ENCODE data around the gene ARID5A.

DNA sequence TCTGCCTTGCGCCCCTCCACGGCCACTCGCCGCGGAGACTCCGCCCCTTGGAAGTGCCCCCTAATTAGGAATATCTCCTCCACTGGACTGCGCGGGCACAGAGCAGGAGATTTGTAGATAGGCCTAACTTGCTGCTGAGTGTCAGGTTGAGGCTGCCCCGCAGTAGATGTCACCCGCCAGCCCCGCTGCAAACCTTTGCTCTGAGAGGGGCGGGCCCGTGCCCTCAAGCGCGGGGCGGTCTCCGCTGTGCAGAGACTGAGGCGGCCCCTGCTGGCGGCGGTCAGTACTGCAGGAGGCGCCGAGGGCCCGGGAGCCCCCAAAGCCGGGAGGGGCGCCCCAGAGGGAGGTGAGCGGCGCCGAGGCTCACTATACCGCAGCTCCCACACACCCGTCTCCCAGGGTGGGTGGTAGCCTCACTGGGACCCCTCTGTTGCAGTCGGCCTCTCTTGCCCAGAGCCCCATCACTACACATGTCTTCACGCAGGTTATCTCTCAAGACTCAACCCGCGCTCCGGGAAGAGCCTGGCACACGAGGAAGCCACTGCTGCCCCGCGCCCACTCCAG, 28.5 kb upstream of the ARID5A start:
- TF ChIP-seq, protein P1, sequence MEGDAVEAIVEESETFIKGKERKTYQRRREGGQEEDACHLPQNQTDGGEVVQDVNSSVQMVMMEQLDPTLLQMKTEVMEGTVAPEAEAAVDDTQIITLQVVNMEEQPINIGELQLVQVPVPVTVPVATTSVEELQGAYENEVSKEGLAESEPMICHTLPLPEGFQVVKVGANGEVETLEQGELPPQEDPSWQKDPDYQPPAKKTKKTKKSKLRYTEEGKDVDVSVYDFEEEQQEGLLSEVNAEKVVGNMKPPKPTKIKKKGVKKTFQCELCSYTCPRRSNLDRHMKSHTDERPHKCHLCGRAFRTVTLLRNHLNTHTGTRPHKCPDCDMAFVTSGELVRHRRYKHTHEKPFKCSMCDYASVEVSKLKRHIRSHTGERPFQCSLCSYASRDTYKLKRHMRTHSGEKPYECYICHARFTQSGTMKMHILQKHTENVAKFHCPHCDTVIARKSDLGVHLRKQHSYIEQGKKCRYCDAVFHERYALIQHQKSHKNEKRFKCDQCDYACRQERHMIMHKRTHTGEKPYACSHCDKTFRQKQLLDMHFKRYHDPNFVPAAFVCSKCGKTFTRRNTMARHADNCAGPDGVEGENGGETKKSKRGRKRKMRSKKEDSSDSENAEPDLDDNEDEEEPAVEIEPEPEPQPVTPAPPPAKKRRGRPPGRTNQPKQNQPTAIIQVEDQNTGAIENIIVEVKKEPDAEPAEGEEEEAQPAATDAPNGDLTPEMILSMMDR (conservative IDR thresholded peaks at IDR 0.05; ENCODE audit: low read depth, low read length), result peak; percentile 97
- no peak for TF ChIP-seq EZH2 (IDR thresholded peaks at IDR 0.05; ENCODE audit: borderline replicate concordance, low read depth, low read length, poor library complexity, severe bottlenecking)
